Smooth muscle cell (in vitro differentiated cells): ENCODE data around the gene POLD4. TPM values are rescaled to one million over a fixed set of nuclear protein-coding genes. Genes with fewer than 3 reads are reported as not detected.
A peak's percentile ranks its signal among the peaks of the same experiment; 100 is the strongest.

Source experiments
- DNase-seq: peaks from one replicate; lab custom pipeline; 2025; ENCODE audit not compliant: unreplicated experiment; lab: John Stamatoyannopoulos, UW
- H2AFZ ChIP-seq: fragments of 200-600 bp; sonication (generic); 2 replicates; pipeline ENCODE4 v1.6.0; 2016; ENCODE audit warnings: antibody characterized with exemption, low read depth, mild to moderate bottlenecking
- H3F3A ChIP-seq: fragments of 200-600 bp; sonication (generic); 2 replicates; pipeline ENCODE4 v1.6.0; 2017; ENCODE audit warnings: antibody characterized with exemption, low read depth
- H3K27ac ChIP-seq: fragments of 200-600 bp; sonication (generic); 2 replicates; pipeline ENCODE4 v1.5.1; 2016; ENCODE audit warnings: low read depth, mild to moderate bottlenecking
- H3K27me3 ChIP-seq: fragments of 200-600 bp; sonication (generic); 2 replicates; pipeline ENCODE4 v1.6.1; 2016; ENCODE audit warnings: low read depth, mild to moderate bottlenecking
- H3K36me3 ChIP-seq: fragments of 200-600 bp; sonication (generic); 2 replicates; pipeline ENCODE4 v1.5.1; 2016; ENCODE audit warnings: low read depth
- H3K4me1 ChIP-seq: fragments of 200-600 bp; sonication (generic); 2 replicates; pipeline ENCODE4 v1.5.1; 2016; ENCODE audit warnings: low read depth
- H3K4me2 ChIP-seq: fragments of 200-600 bp; sonication (generic); 2 replicates; pipeline ENCODE4 v1.6.0; 2016; ENCODE audit warnings: mild to moderate bottlenecking
- H3K4me3 ChIP-seq: fragments of 200-600 bp; sonication (generic); 2 replicates; pipeline ENCODE4 v1.5.1; 2016; ENCODE audit warnings: mild to moderate bottlenecking
- H3K79me2 ChIP-seq: fragments of 200-600 bp; sonication (generic); 2 replicates; pipeline ENCODE4 v1.6.0; 2016; ENCODE audit warnings: low read depth, mild to moderate bottlenecking
- H3K9ac ChIP-seq: fragments of 200-600 bp; sonication (generic); 2 replicates; pipeline ENCODE4 v1.6.0; 2016; ENCODE audit warnings: low read depth
- H3K9me3 ChIP-seq: fragments of 200-600 bp; sonication (generic); replicated peaks from 2 replicates; pipeline ENCODE4 v1.5.1; 2016; ENCODE audit warnings: low read depth
- H4K20me1 ChIP-seq: fragments of 200-600 bp; sonication (generic); 2 replicates; pipeline ENCODE4 v1.6.0; 2016; ENCODE audit warnings: low read depth
- CTCF ChIP-seq: fragments of 200-600 bp; sonication (generic); IDR thresholded peaks from 2 replicates; pipeline ENCODE4 v1.5.1; 2017; ENCODE audit warnings: borderline replicate concordance, mild to moderate bottlenecking, antibody characterized with exemption; ENCODE audit not compliant: insufficient read depth, poor library complexity, severe bottlenecking
- WGBS: methylation state at CpG from one replicate; pipeline ENCODE4 v1.1.7; 2016; ENCODE audit warnings: low lambda C conversion rate; 5-methylcytosine and 5-hydroxymethylcytosine counted together
- polyA plus RNA-seq: library from polyadenylated mRNA; unstranded; fragments of >200 nt; fragmentation: Nextera tagmentation; extraction: Ambion mirVana; gene quantifications from 2 replicates; pipeline ENCODE4 v1.2.1, GENCODE V29; 2016
- small RNA-seq: library from RNA; depleted of rRNA; stranded (forward); fragments of <200 nt; gene quantifications from one replicate; pipeline ENCODE3, GENCODE V24; 2014
- total RNA-seq: library from RNA; depleted of rRNA; stranded (reverse); fragments of >200 nt; gene quantifications from 2 replicates; pipeline ENCODE4 v1.2.3, GENCODE V29; 2014

The POLD4 gene
- total and polyA plus RNA-seq, 2 experiments from 2014 or later = 61.4 to 113 TPM

GRCh38 chr11:67302571-67303131 lies 50.7 kb downstream of the POLD4 start:
- Histone ChIP-seq H4K20me1 (peaks cover 21% of the 10 kb centered on the region), H2AFZ (no peak overlapping the region), H3K27ac (no peak overlapping the region), H3F3A (no peaks in the 10 kb centered on the region), H3K9ac (peak overlapping the region; percentile 64), H3K4me1 (peaks cover 12% of the 10 kb centered on the region), H3K79me2 (peaks cover 3% of the 10 kb centered on the region), H3K27me3 (no peaks in the 10 kb centered on the region), H3K4me3 (peak overlapping the region; percentile 94), H3K36me3 (no peaks in the 10 kb centered on the region), H3K4me2 (peak overlapping the region; percentile 88), H3K9me3 (no peaks in the 10 kb centered on the region)
- WGBS = 19% methylated on average over 23 of the region's 23 CpGs
- TF ChIP-seq CTCF = no peak
- DNase-seq = no peak

- H3K79me2 ChIP-seq = peaks cover 7% of the 10 kb centered on the region
- peak overlapping the region; percentile 88 for H3K4me2 ChIP-seq
- no peak overlapping the region for H3K27ac ChIP-seq
- TF ChIP-seq CTCF = no peak
- H3K4me3 ChIP-seq = no peak overlapping the region
- peaks cover 12% of the 10 kb centered on the region for H3K4me1 ChIP-seq
- H3F3A ChIP-seq = no peaks in the 10 kb centered on the region
- peaks cover 27% of the 10 kb centered on the region for H4K20me1 ChIP-seq
- 48% methylated on average over 15 of the region's 15 CpGs for WGBS
- no peak for DNase-seq
- H3K36me3 ChIP-seq = no peaks in the 10 kb centered on the region
- H3K27me3 ChIP-seq = no peaks in the 10 kb centered on the region
- no peaks in the 10 kb centered on the region for H3K9me3 ChIP-seq
- H2AFZ ChIP-seq = no peak overlapping the region
- H3K9ac ChIP-seq = no peak overlapping the region
Measured at GRCh38 chr11:67301951-67302516, 51.3 kb downstream of the POLD4 start.

GRCh38 chr11:67301313-67301921 lies 51.9 kb downstream of the POLD4 start:
- Histone ChIP-seq H3K4me1 (peaks cover 12% of the 10 kb centered on the region), H3K9me3 (no peaks in the 10 kb centered on the region), H3K27me3 (no peaks in the 10 kb centered on the region), H3F3A (no peaks in the 10 kb centered on the region), H3K36me3 (peaks cover 3% of the 10 kb centered on the region), H2AFZ (no peak overlapping the region), H3K4me2 (no peak overlapping the region), H4K20me1 (peaks cover 32% of the 10 kb centered on the region), H3K4me3 (no peak overlapping the region), H3K9ac (no peak overlapping the region), H3K27ac (no peak overlapping the region), H3K79me2 (peaks cover 13% of the 10 kb centered on the region)
- 91% methylated on average over 23 of the region's 28 CpGs for WGBS
- no peak for DNase-seq
- TF ChIP-seq CTCF = no peak

Small RNAs within 50 kb of the gene (small RNA-seq; reads per million reads assigned to genes)
- gene RN7SKP239 (0.34 reads per million, percentile 9 among the genes with 10 or more reads in this experiment), gene RNU6-1238P (not detected)

Other genes starting within 250 kb of the POLD4 start
- gene KDM2A, start 234.3 kb downstream of the POLD4 start, total RNA-seq = 42.0 and 44.9 TPM in 2 replicates
- gene KDM2A, start 234.3 kb downstream of the POLD4 start, polyA plus RNA-seq = 18.9 and 21.6 TPM in 2 replicates
- gene GRK2, start 87.1 kb downstream of the POLD4 start, total RNA-seq = 18.5 and 22.2 TPM in 2 replicates
- 38.9 and 42.5 TPM in 2 replicates for gene GRK2, start 87.1 kb downstream of the POLD4 start, polyA plus RNA-seq
- 29.3 and 34.7 TPM in 2 replicates for gene ANKRD13D, start 64.2 kb downstream of the POLD4 start, total RNA-seq
- gene ANKRD13D, start 64.2 kb downstream of the POLD4 start, polyA plus RNA-seq = 52.0 and 63.2 TPM in 2 replicates
- gene SSH3, start 50.0 kb downstream of the POLD4 start, total RNA-seq = 14.9 and 23.9 TPM in 2 replicates
- gene SSH3, start 50.0 kb downstream of the POLD4 start, polyA plus RNA-seq = 29.3 and 47.5 TPM in 2 replicates
- gene CLCF1, start 20.1 kb upstream of the POLD4 start, total RNA-seq = 7.3 and 12.2 TPM in 2 replicates
- gene CLCF1, start 20.1 kb upstream of the POLD4 start, polyA plus RNA-seq = 4.6 and 6.2 TPM in 2 replicates
- gene RAD9A, start 38.4 kb upstream of the POLD4 start, total RNA-seq = 17.3 and 19.5 TPM in 2 replicates
- 20.3 and 21.4 TPM in 2 replicates for gene RAD9A, start 38.4 kb upstream of the POLD4 start, polyA plus RNA-seq
- gene PPP1CA, start 48.3 kb upstream of the POLD4 start, total RNA-seq = 99.3 and 123 TPM in 2 replicates
- gene PPP1CA, start 48.3 kb upstream of the POLD4 start, polyA plus RNA-seq = 210 and 220 TPM in 2 replicates
- not detected in 2 replicates for gene TBC1D10C, start 50.5 kb upstream of the POLD4 start, total RNA-seq
- 0.32 TPM in 1 of 2 replicates, not detected in the other for gene TBC1D10C, start 50.5 kb upstream of the POLD4 start, polyA plus RNA-seq
- 0.36 and 0.85 TPM in 2 replicates for gene CARNS1, start 62.1 kb upstream of the POLD4 start, total RNA-seq
- gene CARNS1, start 62.1 kb upstream of the POLD4 start, polyA plus RNA-seq = 1.7 and 3.6 TPM in 2 replicates
- gene RPS6KB2, start 74.9 kb upstream of the POLD4 start, total RNA-seq = 66.5 and 86.9 TPM in 2 replicates
- gene RPS6KB2, start 74.9 kb upstream of the POLD4 start, polyA plus RNA-seq = 102 and 107 TPM in 2 replicates
- 2.5 TPM in 1 of 2 replicates, not detected in the other for gene PTPRCAP, start 84.1 kb upstream of the POLD4 start, total RNA-seq
- 1.1 TPM in 2 replicates for gene PTPRCAP, start 84.1 kb upstream of the POLD4 start, polyA plus RNA-seq
- 38.9 and 43.8 TPM in 2 replicates for gene CORO1B, start 89.9 kb upstream of the POLD4 start, total RNA-seq
- gene CORO1B, start 89.9 kb upstream of the POLD4 start, polyA plus RNA-seq = 84.6 and 85.8 TPM in 2 replicates
- not detected in 2 replicates for gene GPR152, start 99.2 kb upstream of the POLD4 start, total RNA-seq
- 0.27 and 0.71 TPM in 2 replicates for gene GPR152, start 99.2 kb upstream of the POLD4 start, polyA plus RNA-seq
- gene CABP4, start 101.8 kb upstream of the POLD4 start, total RNA-seq = not detected in 2 replicates
- gene CABP4, start 101.8 kb upstream of the POLD4 start, polyA plus RNA-seq = 2.1 TPM in 1 of 2 replicates, not detected in the other
- gene TMEM134, start 115.7 kb upstream of the POLD4 start, total RNA-seq = 88.3 and 135 TPM in 2 replicates
- gene TMEM134, start 115.7 kb upstream of the POLD4 start, polyA plus RNA-seq = 114 and 149 TPM in 2 replicates
- gene AIP, start 129.5 kb upstream of the POLD4 start, total RNA-seq = 35.3 and 36.8 TPM in 2 replicates
- 57.8 and 61.5 TPM in 2 replicates for gene AIP, start 129.5 kb upstream of the POLD4 start, polyA plus RNA-seq
- gene PITPNM1, start 151.8 kb upstream of the POLD4 start, total RNA-seq = 27.6 and 28.9 TPM in 2 replicates
- gene PITPNM1, start 151.8 kb upstream of the POLD4 start, polyA plus RNA-seq = 35.0 and 48.2 TPM in 2 replicates
- 27.0 and 34.0 TPM in 2 replicates for gene CDK2AP2, start 154.6 kb upstream of the POLD4 start, total RNA-seq
- gene CDK2AP2, start 154.6 kb upstream of the POLD4 start, polyA plus RNA-seq = 94.2 and 101 TPM in 2 replicates
- not detected in 2 replicates for gene CABP2, start 169.9 kb upstream of the POLD4 start, total RNA-seq
- gene CABP2, start 169.9 kb upstream of the POLD4 start, polyA plus RNA-seq = not detected in 2 replicates
- gene GSTP1, start 230.3 kb upstream of the POLD4 start, total RNA-seq = 739 and 874 TPM in 2 replicates
- 1,489 and 1,525 TPM in 2 replicates for gene GSTP1, start 230.3 kb upstream of the POLD4 start, polyA plus RNA-seq